Activated T-cell treated with anti-CD3 and anti-CD28 coated beads, Interleukin-2, amount 50 U/mL, for 1 hour (primary cell): ENCODE data around the gene GJB3.

Source experiments
- DNase-seq: peaks from one replicate; pipeline ENCODE4 v3.0.0-alpha.2; 2020

The GJB3 gene

GRCh38 chr1:34827341-34827941 lies 46.4 kb downstream of the GJB3 start:
- DNase-seq: no peak

GRCh38 chr1:34828611-34829010 lies 47.6 kb downstream of the GJB3 start:
- DNase-seq: no peak

GRCh38 chr1:34829250-34829649 lies 48.2 kb downstream of the GJB3 start:
- no peak for DNase-seq

- no peak for DNase-seq
These were observed 50.8 kb downstream of the GJB3 start for GRCh38 chr1:34831721-34832246.

- no peak for DNase-seq
These were observed 52.7 kb downstream of the GJB3 start for GRCh38 chr1:34833711-34834110.
